Stimulated activated CD4-positive, alpha-beta T cell treated with anti-CD3 and anti-CD28 coated beads, Interleukin-4, amount 100 ng/mL, for 24 hours (primary cell): ENCODE results near the gene HEG1.

ENCODE experiments used
- DNase-seq: peaks from one replicate; pipeline ENCODE4 v3.0.0-alpha.2; 2020

HEG1 gene

GRCh38 chr3:124939661-124940060 is 116.1 kb downstream of the HEG1 start:
- no peak for DNase-seq

DNA sequence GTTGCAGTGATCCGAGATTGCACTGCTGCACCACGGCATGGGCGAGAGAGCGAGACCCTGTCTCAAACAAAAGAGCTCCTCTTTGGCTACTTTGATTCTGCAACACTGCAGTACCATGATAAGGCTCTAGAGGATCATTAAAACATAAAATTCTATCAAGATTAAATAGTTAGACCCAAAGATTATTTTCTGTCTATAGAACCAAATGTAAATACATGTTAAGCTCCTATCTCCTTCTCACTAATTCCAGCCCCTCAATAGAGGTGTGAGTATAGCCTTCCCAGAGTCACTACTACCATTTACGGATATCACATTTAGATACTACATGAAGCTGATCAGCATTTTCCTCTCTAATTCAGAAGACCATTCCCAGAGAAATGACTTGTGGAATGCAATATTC is 116.9 kb downstream of the HEG1 start:
- no peak for DNase-seq

- no peak for DNase-seq
These were observed 118.7 kb downstream of the HEG1 start for GRCh38 chr3:124937049-124937448.

DNA sequence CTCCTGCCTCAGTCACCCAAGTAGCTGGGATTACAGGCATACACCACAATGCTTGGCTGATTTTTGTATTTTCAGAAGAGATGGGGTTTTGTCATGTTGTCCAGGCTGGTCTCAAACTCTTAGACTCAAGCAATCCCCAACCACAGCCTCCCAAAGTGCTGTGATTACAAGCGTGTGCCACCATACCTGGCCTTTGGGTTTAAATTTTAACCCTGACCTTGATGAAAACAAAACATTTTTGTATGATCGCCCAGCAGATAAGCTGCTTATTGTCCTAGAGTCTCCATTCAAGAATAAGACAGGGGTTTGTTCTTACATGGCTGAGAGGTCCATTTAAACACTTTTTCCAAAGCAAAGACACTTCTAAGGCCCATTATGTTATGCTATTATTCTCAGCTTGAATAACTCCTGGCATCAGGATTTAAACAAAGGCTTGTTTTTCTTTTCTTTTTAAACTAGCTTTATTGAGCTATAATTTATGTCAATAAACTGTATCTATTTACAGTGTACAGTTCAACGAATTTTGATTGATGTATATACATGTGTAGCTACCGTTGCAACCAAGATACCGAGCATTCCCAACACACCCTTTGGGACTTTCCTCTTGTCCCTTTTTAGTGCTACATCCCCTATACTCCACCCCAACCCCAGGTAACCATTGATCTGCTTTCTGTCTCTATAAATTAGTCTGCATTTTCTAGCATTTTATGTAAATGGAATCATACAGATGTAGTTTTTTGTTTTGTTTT is 119.8 kb downstream of the HEG1 start:
- no peak for DNase-seq

DNA sequence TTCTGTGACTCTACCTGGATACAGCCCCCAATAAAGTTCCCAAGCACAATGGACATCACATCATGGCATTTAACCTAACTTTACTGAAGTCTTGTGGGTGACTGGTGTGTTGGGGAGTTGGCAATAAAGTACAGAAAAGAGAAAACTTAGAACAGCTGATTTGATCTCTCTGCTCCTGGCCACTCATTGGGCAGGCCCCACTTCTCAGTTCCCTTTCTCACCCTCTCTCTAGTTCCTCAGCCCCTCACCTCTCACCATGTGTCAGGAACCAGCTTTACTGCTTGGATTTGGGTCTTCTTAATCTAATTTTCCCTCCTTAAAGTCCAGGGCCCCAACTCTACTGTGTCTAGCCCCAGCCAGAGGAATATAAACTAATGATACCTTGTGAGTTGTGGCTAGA is 120.5 kb downstream of the HEG1 start:
- no peak for DNase-seq

- no peak for DNase-seq
These were observed 121.2 kb downstream of the HEG1 start, which contains the start of gene MUC13 for GRCh38 chr3:124934577-124934976. MUC13 (minus strand) TSS chr3:124934751; CDS start chr3:124934712, 39 bp downstream.

DNA sequence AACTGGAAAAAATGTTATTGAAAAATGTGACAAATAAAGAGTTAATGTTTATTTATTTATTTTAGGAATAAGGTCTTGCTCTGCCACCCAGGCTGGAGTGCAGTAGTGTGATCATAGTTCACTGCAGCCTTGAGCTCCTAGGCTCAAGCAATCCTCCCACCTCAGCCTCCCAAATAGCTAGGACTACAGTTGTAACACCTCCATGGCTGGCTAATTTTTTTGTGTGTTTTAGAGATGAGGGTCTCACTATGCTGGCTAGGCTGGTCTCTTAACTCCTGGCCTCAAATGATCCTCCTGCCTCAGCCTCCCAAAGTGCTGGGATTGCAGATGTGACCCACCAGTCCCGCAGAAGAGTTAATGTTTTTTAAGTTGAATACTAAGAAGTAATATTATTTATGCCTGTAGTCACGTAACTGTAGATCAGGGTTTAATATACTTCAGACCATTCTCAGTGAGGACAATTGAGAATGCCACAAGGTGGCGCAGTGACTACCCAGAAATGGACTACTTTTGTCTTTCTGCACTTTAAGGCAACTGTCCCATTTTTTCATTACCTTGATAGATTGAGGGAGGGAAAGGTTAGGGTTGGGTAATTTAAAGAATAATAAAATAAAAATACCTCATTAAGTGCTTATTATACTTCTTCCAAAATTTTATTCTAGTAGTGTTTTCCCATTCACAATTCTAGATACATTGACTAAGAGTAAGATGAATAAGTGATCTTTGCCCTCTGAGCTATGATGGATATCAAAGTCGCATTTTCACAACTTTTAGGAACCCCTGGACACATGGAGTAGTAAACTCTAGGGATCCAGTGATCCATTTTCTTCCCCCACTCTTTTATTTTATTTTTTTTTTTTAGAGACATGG is 127.2 kb downstream of the HEG1 start:
- DNase-seq = peak; percentile 60

DNA sequence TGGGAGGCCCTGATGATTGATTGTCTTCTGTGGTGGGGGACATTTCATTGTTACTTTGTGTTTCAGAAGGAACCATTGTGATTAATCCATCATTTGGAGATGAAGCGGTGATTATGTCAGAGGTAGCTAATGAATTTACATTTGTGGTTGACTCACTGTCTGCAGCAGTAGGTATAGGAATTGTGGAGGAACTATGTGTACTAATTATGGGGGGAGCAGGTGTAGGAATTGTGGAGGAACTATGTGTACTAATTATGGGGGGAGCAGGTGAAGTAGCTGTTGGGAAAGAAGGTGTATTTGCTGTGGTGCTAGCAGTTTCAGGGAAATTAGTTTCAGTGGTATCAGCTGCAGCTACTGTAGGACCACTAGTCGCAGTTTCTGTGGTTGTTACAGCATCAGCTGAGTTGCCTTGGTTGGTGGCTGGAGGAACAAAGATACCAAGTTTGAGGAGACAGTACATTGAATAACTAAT is 128.2 kb downstream of the HEG1 start:
- DNase-seq = no peak

DNA sequence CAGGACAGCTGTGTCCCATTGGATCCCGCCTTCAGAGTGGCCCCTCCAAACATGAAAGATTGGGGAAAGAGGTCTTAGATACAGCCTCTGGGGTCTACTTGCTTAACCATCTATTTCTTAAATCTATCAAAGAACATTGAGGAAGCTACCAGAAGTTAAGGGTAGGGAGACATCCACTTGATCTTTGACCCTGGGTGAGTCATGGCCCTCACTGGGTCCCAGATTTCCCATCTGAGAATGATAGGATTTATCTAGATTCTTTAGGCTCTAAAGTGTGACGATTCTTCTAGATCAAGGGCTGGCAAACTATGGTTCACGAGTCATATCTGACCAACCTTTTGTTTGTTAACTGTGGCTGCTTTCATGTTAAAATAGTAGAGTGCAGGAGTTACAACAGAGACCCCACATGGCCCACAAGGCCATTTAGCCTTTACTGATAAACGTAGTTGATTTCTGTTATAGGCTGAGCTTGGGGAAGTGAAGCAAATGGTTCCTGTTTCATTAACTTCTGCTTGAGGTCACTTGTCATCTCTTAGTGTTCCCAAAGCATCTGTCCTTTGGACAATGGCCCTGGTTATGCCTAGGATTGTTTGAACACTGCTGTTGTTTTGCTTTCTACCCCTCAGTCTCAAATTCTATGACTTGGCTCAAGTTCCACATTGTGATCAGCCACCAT is 129.2 kb downstream of the HEG1 start:
- DNase-seq = no peak

DNA sequence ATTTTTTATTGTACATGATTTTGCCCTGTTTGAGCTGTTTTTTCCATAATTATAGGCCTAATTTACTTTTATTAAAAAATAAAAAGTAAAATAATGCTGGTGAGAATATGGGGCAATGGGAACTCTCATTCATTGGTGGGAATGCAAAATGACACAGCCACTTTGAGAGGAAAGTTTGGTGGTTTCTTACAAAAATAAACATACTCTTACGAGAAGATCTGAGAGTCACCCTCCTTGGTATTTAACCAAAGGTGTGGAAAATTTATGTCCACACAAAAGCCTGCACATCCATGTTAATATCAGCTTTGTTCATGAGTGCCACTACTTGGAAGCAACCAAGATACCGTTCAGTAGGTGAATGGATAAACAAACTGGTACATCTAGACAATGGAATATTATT is 131.1 kb downstream of the HEG1 start:
- DNase-seq = no peak

GRCh38 chr3:124923833-124924232 is 132.0 kb downstream of the HEG1 start:
- no peak for DNase-seq

DNA sequence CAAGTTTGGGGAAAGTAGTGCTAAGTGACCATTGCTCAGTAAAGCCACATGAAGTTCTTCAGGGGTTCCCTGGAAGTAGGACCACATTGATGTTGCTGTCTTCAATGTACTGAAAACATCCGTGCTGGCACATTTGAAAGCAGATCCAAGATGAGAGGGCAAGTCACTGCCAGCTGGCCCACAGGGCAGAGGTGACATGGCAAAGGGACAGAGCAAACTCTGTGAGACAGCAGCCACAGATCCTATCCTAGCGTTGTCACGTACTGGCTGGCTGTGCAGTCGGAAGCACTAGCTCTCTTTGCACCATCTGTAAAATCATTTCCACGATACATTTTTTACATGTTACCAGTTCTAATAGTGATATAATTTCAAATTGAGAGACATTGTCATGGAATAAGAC is 135.1 kb downstream of the HEG1 start:
- no peak for DNase-seq

GRCh38 chr3:124919756-124920155 is 136.0 kb downstream of the HEG1 start:
- no peak for DNase-seq

GRCh38 chr3:124918524-124918923 is 137.3 kb downstream of the HEG1 start:
- DNase-seq = no peak

DNA sequence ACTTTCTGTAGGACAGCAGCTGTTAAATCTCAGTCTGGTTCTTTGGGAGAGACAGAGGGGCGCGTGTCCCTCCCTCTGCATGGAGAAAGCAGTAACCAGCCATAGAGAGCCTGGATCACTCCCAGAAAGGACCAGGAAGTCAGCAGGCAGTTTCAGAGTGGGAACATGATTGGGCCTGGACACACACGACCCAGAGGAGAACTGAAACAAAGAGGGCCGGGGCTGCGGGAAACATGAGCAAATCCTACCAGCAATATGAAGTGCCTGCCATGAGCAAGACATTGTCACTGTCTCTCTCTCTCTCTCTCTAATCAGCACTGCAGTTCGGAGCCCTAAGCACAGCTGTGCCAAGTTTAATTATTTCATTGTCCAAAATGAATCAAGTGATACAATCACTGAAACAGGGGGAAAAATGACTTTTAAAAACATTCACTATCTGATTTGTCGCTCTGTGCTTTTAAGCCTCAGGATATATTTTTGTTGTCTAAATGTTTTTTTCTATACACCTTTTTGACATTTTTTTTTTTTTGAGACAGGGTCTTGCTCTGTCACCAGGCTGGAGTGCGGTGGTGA is 138.9 kb downstream of the HEG1 start:
- DNase-seq = no peak
